Loucy (cell line): ENCODE measurements around the gene SDF4.

Experiments
- EZH2phosphoT487 ChIP-seq: fragments of 200-600 bp; IDR thresholded peaks from 2 replicates; pipeline ENCODE4 v1.6.1; 2018; ENCODE audit warnings: antibody characterized with exemption, mild to moderate bottlenecking, moderate library complexity, borderline replicate concordance
- TF ChIP-seq, protein P1 (sequence below): fragments of 200-600 bp; sonication (generic); conservative IDR thresholded peaks from 2 replicates; pipeline ENCODE4 v1.5.1; 2014; ENCODE audit warnings: mild to moderate bottlenecking, antibody characterized with exemption, low read length

DNA sequence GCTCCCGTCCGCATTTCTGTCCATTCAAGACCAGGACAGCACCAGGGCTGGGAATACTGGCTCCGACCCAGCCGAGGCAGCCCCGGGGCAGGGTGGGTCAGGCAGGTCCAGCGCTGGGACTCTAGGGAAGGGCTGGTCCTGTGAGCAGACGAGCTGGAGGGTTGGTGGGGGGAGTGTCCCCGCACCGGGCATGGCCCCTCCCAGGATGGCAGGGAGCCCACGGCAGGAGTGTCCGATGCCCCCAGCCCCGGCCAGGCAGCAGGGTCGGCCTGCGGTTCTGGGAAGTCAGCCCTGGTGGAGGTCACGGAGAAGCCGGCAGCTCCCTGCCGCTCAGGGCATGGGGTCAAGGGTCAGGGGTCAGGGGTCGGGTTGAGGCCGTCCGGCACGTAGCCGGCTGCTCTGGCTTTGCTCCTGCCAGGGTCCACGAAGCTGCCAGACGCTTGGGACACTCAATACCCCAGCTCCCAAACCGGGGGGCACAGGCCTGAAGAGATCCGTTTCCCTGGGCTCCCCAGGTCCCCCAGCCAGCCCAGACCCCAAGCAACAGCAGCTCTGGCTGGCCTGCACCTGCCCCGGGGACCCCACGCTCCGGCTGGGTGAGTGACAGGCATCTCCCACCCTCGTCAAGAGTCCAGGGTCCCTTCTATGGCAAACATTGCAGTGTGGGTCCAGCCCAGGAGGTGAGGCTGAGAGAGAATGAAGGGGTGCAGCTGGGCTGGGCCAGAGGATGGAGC is 8.0 kb upstream of the SDF4 start:
- TF ChIP-seq, protein P1, sequence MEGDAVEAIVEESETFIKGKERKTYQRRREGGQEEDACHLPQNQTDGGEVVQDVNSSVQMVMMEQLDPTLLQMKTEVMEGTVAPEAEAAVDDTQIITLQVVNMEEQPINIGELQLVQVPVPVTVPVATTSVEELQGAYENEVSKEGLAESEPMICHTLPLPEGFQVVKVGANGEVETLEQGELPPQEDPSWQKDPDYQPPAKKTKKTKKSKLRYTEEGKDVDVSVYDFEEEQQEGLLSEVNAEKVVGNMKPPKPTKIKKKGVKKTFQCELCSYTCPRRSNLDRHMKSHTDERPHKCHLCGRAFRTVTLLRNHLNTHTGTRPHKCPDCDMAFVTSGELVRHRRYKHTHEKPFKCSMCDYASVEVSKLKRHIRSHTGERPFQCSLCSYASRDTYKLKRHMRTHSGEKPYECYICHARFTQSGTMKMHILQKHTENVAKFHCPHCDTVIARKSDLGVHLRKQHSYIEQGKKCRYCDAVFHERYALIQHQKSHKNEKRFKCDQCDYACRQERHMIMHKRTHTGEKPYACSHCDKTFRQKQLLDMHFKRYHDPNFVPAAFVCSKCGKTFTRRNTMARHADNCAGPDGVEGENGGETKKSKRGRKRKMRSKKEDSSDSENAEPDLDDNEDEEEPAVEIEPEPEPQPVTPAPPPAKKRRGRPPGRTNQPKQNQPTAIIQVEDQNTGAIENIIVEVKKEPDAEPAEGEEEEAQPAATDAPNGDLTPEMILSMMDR = no peak
- TF ChIP-seq EZH2phosphoT487 = no peak
